ENCODE data around the gene EIF1AY.
"Not testable (repeated sequence)": the region's sequence is repeated elsewhere in the genome, so short reads cannot be mapped to it uniquely, and the experiment has no call there.

EIF1AY gene

DNA sequence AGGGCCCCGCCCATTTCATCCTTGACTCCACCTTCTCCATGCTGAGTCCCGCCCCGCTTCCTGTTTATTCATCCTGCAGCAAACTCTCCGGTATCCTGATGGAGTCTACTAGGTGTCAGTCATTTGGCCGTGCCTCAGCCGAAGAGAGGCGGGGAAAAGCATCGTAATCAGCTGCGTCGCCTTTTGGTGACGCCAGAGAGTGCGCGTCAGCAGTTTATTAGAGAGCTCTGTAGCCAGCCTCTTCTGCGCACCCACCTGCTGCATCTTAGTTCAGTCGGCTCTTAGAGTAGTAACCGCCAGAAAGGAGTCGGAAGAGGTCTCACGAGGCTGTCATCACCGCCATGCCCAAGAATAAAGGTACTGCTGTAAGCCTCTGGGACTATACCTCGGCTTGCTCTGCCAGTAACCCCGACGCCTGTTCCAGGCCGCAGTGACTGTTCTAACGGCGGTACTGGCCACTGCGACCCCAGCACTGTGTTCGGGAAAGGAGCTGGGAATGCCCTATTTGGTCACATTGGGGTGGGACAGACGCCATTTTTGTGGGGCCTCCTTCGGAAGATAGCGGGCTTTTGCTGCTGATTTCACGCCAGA, at the start of gene EIF1AY:
TSS of gene EIF1AY (plus strand) at position 246 of the 591 bp plus-strand sequence. CDS start at position 342, 96 bp downstream.
- DNase-seq (ENCODE audit: low spot score) = no peak

DNA sequence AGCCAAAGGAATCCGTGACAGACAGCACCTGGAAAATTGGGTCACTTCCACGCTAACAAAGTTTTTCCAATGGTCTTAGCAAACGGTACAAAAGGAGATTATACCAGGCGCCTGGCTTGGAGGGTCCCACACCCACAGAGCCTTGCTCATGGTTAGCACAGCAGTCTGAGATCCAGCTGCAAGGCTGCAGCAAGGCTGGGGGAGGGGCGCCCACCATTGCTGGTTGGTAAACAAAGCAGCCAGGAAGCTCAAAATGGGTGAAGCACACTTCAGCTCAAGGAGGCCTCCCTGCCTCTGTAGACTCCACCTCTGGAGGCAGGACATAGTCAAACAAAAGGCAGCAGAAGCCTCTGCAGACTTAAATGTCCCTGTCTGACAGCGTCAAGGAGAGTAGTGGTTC, 47.1 kb upstream of the EIF1AY start:
- no peak for DNase-seq (ENCODE audit: low spot score)

- DNase-seq (ENCODE audit: low spot score) = no peak
These were observed 37.4 kb upstream of the EIF1AY start for GRCh38 chrY:20538186-20538585.

GRCh38 chrY:20538933-20539332, 36.6 kb upstream of the EIF1AY start:
- no peak for DNase-seq (ENCODE audit: low spot score)

DNA sequence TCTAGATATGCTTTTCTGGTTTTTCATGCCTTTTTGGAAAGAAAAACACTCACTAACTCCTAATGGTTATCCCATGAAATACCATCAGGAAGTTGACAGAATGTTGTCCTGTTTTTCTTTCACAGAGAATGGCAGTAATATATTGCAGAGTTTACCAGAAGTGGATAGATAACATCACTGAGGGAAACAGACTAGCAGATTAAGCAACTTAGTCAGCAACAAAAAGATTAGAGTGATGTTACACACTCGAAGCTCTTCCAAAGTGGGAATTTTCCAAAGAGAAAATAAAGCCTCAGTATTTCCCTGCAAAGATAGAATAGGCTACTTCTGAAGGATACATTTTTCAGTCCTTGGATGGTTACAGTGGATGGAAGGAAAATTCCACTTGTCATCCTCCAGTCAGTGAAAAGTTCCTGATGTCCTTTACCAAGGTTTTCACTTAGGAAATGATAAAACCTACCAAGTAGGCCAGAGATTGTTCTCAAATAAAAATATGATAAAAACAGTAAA, 31.1 kb upstream of the EIF1AY start:
- no peak for DNase-seq (ENCODE audit: low spot score)

DNA sequence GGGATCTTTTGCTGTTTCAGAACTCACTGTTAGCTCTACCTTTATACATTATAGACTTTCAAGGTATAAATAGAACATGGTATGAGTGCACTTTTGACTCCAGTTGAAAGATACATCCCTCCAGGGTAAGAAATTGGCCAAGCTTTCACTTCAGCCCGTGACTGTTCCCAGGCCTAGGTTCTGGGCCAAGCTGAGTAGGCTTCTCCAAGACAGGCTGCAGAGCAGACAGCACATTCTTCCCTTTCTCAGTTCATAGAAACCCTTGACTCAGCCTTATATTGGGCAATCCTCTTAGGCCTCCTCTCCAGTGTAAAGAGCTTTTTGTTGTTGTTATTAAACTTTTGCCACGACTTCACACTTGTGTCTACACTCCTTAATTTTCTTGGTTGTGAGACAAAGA, 29.5 kb upstream of the EIF1AY start:
- DNase-seq (ENCODE audit: low spot score) = no peak

- no peak for DNase-seq (ENCODE audit: low spot score)
These were observed 26.3 kb upstream of the EIF1AY start for GRCh38 chrY:20549289-20549688.

- DNase-seq (ENCODE audit: low spot score) = no peak
These were observed 23.7 kb upstream of the EIF1AY start for GRCh38 chrY:20551840-20552239.

- DNase-seq (ENCODE audit: low spot score) = not testable (repeated sequence)
These were observed 22.7 kb upstream of the EIF1AY start for GRCh38 chrY:20552764-20553323.

DNA sequence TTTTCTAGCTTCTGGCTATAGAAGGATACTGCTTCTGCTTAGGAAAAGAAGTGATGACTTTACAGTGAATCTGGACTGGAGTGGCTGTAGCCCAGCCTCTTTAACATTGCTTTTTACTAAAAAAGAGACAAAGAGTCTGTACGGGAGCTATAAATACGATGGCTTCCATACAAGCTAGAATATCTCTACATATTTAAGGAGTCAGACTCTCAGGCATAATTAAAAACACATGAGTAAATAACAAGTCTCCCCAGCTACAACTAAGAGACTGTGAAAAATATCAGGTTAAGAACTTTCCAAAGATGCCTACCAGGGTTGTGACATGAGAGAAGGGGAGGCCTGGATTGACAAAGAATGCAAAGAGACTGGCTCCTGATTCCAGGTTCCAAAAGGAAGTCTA, 19.8 kb upstream of the EIF1AY start:
- no peak for DNase-seq (ENCODE audit: low spot score)

GRCh38 chrY:20558677-20559076, 16.9 kb upstream of the EIF1AY start:
- DNase-seq (ENCODE audit: low spot score) = no peak

DNA sequence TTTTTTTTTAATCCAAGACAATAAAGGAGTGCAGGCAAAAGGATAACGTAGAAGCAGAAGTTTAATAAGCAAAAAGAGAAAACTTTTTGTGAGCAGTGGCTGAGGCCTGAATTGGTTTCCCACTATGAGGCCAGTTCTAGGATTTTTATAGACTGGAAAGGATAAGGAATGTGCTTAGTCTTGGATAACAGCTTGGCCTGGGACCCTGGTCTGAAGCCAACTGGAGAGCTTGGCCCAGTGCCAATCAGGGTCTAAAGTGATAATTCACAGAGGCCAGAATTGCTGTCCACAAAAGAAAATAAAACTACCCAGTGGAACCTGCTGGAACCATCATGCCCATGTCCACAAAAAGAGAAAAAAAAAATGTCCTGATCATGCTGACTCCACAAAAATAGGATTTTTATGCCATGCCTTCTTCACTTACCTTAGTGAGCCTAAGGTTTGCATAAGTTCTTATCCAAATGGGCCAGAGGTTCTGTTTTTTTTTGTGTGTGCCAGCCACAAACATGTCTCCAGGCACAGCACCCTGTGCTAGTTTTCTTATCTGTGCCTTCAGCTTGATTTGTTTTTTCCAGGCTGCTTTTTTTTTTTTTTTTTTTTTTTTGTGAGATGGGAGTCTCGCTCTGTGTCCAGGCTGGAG, 15.6 kb upstream of the EIF1AY start:
- no peak for DNase-seq (ENCODE audit: low spot score)

DNA sequence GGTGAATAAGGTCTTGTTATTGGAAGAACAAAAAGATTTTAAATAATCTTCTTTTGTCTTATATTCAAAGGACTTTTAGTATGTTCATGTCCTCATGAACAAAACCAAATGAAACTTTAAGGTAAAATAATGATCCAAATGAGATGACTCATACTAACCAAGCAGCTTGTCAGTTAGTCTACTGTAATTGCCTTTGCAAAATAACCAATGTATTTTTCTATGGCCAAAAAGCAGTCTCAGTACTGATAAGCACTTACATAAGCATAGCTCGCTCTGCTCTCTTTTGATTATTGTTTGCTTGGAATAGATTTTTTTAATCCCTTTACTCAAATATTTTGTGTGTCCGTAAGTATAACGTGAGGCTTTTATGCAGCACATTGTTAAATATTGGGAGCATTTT, 4.3 kb upstream of the EIF1AY start:
- DNase-seq (ENCODE audit: low spot score) = no peak

- DNase-seq (ENCODE audit: low spot score) = no peak
These were observed 930 bp downstream of the EIF1AY start for GRCh38 chrY:20576506-20576905.

- DNase-seq (ENCODE audit: low spot score) = no peak
These were observed 2.6 kb downstream of the EIF1AY start for GRCh38 chrY:20578206-20578605.

- no peak for DNase-seq (ENCODE audit: low spot score)
These were observed 6.1 kb downstream of the EIF1AY start for GRCh38 chrY:20581687-20582086.

DNA sequence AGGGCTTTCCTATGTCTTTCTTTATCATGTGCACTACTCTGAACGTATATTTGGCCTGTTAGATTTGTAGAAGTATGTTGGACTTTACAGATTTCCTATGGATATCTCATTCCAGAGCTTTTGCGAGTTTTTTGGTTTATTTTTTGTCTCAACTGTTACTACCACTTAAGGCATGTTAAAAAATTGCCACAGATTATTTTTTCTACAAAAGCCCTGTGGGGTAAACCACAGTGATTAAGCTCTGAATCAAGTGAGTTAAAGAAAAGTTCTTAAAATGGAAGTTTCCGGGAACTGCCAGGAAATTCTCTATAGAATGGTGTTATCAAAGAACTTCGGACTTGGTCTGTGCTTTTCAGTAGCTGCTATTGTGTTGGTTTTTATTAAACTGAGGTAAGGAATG, 10.6 kb downstream of the EIF1AY start:
- DNase-seq (ENCODE audit: low spot score) = no peak
